K562 (cell line): Measurements from ENCODE around the gene HNRNPA2B1. TPM values are rescaled to one million over a fixed set of nuclear protein-coding genes. Genes with fewer than 3 reads are reported as not detected.
A peak's percentile ranks its signal among the peaks of the same experiment; 100 is the strongest.

Source experiments
- CBX5 ChIP-seq: IDR thresholded peaks from 2 replicates; pipeline ENCODE4 v1.6.1; 2014; ENCODE audit warnings: low read depth, borderline replicate concordance
- CTBP1 ChIP-seq: fragments of 450-650 bp; IDR thresholded peaks from 2 replicates; pipeline ENCODE4 v1.6.1; 2016; ENCODE audit warnings: borderline replicate concordance
- EP300 ChIP-seq: IDR thresholded peaks from 2 replicates; pipeline ENCODE4 v1.6.1; 2012; ENCODE audit warnings: low read length, improper control_type of control experiment
- ERF ChIP-seq: fragments of 450-650 bp; formaldehyde crosslinking; IDR thresholded peaks from 2 replicates; pipeline ENCODE4 v1.4.0; 2020; ENCODE audit warnings: mild to moderate bottlenecking, mixed read lengths
- ETV6 ChIP-seq, 3 experiments: fragments of 150-350 bp in 1 of 3; sonication (generic) in 1 of 3; formaldehyde crosslinking in 1 of 3; IDR thresholded peaks; 2 replicates each; pipeline versions ENCODE4 v1.6.1 to v1.8.0; 2014 to 2022; ENCODE audit warnings: borderline replicate concordance in 2 of 3, low read depth in 2 of 3, antibody characterized with exemption in 1 of 3, low read length in 1 of 3, mild to moderate bottlenecking in 1 of 3, missing genetic modification reagents in 1 of 3
- FOXA3 ChIP-seq, 2 experiments: fragments of 450-650 bp in 1 of 2; sonication (generic) in 1 of 2; formaldehyde crosslinking; IDR thresholded peaks in 1 of 2; conservative IDR thresholded peaks in 1 of 2; 2 replicates each; pipeline versions ENCODE4 v1.4.0 to v1.8.0; 2020 to 2022; ENCODE audit warnings: mild to moderate bottlenecking in 2 of 2, missing genetic modification reagents in 1 of 2
- HDAC1 ChIP-seq, 2 experiments: fragments of 450-650 bp; IDR thresholded peaks; 2 replicates each; pipeline ENCODE4 v1.6.1; 2016 to 2017; ENCODE audit warnings: inconsistent platforms in 1 of 2, mild to moderate bottlenecking in 1 of 2, moderate library complexity in 1 of 2
- HNRNPK ChIP-seq: fragments of 200-400 bp; formaldehyde crosslinking; IDR thresholded peaks from one replicate; pipeline ENCODE4 v1.6.1; 2018; ENCODE audit warnings: mild to moderate bottlenecking, low read depth, low read length; ENCODE audit not compliant: poor library complexity, severe bottlenecking
- HSF4 ChIP-seq: fragments of 250-450 bp; sonication (Bioruptor Pico); IDR thresholded peaks from 2 replicates; pipeline ENCODE4 v2.1.2; 2022; ENCODE audit warnings: mild to moderate bottlenecking, moderate library complexity, borderline replicate concordance
- MTA1 ChIP-seq: fragments of 450-650 bp; IDR thresholded peaks from 2 replicates; pipeline ENCODE4 v1.6.1; 2017; ENCODE audit warnings: borderline replicate concordance
- STAT6 ChIP-seq: sonication (generic); formaldehyde crosslinking; IDR thresholded peaks from 2 replicates; pipeline ENCODE4 v1.8.1; 2023; ENCODE audit warnings: mild to moderate bottlenecking, missing genetic modification reagents
- polyA plus RNA-seq, 8 experiments: library from polyadenylated mRNA; depleted of rRNA in 4 of 8; stranded (reverse) in 5 of 8; unstranded in 3 of 8; fragments of >200 nt; fragmentation: Nextera tagmentation in 2 of 8; fragmentation: Illumina TruSeq in 1 of 8; extraction: Ambion mirVana in 2 of 8; extraction: Trizol in 1 of 8; gene quantifications; 2 replicates each; pipeline versions ENCODE4 v1.2.1 to v1.2.3, GENCODE V29; 2011 to 2014; ENCODE audit warnings: inconsistent platforms in 1 of 8, missing spikeins in 1 of 8
- total RNA-seq, 7 experiments: library from RNA; depleted of rRNA in 6 of 7; stranded (reverse); fragments of >200 nt in 6 of 7; fragmentation: Illumina TruSeq in 2 of 7; extraction: Trizol in 2 of 7; gene quantifications; 2 replicates each; pipeline versions ENCODE4 v1.2.1 to v1.2.3, GENCODE V29; 2011 to 2021; ENCODE audit warnings: low replicate concordance in 1 of 7
- TF ChIP-seq, protein P1 (sequence below): sonication (generic); formaldehyde crosslinking; IDR thresholded peaks from 2 replicates; pipeline ENCODE4 v1.8.1; 2023; ENCODE audit warnings: missing genetic modification reagents, mild to moderate bottlenecking, borderline replicate concordance
- TF ChIP-seq, protein P2 (sequence below): IDR thresholded peaks from 2 replicates; pipeline ENCODE4 v1.6.1; 2011; ENCODE audit warnings: borderline replicate concordance, low read depth, mild to moderate bottlenecking, moderate library complexity, low read length; ENCODE audit not compliant: insufficient read depth, poor library complexity, severe bottlenecking

HNRNPA2B1 gene
- total and polyA plus RNA-seq, 9 of the 15 experiments (the other 6 are each of a cell fraction or from before 2014, with no cell fraction given): 630 to 1,989 (median 865) TPM

DNA sequence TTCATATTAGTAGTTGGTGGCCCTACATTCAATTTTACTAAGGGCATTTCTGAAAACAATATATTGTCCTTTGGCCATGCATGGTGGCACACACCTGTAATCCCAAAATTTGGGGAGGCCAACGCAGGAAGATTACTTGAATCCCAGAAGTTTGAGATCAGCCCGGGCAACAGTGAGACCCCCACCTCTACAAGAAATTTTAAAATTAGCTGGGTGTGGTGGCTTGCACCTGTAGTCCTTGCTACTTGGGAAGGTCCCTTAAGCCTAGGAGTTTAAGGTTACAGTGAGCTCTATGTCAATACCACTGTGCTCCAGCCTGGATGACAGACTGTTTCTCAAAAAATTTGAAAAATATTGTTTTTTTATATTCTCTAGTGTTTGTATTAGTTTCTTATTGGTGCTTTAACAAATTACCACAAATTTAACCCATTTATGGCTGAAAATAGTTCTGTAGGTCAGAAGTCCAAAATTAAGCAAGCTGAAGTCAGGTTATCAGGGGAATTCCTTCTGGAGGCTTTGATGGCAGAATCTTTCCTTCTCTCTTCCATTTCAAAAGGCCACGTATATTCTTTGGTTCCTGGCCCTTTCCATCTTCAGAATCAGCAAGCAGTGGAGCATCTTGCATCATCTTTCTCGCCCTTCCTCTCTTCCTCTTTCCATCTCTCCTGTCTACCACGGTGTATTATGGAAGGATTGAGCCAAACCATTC, 13.4 kb upstream of the HNRNPA2B1 start (continued):
- TF ChIP-seq ETV6 (IDR thresholded peaks at IDR 0.05; ENCODE audit: borderline replicate concordance in 1 of 2, low read depth in 2 of 2, low read length in 1 of 2): no peak
- no peak for TF ChIP-seq ETV6 (CRISPR knock-in tag; IDR thresholded peaks at IDR 0.05; ENCODE audit: borderline replicate concordance)
- 0 out of 2 replicates have a peak, but pooled peaks have one; percentile 20 for TF ChIP-seq ERF (CRISPR knock-in tag)
- no peak for TF ChIP-seq MTA1
- no peak for TF ChIP-seq FOXA3 (CRISPR knock-in tag; conservative IDR thresholded peaks at IDR 0.05 in 1 of 2, IDR thresholded peaks at IDR 0.05 in 1 of 2)
- TF ChIP-seq, protein P1, sequence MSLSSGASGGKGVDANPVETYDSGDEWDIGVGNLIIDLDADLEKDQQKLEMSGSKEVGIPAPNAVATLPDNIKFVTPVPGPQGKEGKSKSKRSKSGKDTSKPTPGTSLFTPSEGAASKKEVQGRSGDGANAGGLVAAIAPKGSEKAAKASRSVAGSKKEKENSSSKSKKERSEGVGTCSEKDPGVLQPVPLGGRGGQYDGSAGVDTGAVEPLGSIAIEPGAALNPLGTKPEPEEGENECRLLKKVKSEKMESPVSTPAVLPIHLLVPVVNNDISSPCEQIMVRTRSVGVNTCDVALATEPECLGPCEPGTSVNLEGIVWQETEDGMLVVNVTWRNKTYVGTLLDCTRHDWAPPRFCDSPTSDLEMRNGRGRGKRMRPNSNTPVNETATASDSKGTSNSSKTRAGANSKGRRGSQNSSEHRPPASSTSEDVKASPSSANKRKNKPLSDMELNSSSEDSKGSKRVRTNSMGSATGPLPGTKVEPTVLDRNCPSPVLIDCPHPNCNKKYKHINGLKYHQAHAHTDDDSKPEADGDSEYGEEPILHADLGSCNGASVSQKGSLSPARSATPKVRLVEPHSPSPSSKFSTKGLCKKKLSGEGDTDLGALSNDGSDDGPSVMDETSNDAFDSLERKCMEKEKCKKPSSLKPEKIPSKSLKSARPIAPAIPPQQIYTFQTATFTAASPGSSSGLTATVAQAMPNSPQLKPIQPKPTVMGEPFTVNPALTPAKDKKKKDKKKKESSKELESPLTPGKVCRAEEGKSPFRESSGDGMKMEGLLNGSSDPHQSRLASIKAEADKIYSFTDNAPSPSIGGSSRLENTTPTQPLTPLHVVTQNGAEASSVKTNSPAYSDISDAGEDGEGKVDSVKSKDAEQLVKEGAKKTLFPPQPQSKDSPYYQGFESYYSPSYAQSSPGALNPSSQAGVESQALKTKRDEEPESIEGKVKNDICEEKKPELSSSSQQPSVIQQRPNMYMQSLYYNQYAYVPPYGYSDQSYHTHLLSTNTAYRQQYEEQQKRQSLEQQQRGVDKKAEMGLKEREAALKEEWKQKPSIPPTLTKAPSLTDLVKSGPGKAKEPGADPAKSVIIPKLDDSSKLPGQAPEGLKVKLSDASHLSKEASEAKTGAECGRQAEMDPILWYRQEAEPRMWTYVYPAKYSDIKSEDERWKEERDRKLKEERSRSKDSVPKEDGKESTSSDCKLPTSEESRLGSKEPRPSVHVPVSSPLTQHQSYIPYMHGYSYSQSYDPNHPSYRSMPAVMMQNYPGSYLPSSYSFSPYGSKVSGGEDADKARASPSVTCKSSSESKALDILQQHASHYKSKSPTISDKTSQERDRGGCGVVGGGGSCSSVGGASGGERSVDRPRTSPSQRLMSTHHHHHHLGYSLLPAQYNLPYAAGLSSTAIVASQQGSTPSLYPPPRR (CRISPR knock-in tag): no peak
- no peak for TF ChIP-seq HDAC1 (IDR thresholded peaks at IDR 0.05)
- no peak for TF ChIP-seq HNRNPK
- TF ChIP-seq HSF4: no peak
- TF ChIP-seq, protein P2, sequence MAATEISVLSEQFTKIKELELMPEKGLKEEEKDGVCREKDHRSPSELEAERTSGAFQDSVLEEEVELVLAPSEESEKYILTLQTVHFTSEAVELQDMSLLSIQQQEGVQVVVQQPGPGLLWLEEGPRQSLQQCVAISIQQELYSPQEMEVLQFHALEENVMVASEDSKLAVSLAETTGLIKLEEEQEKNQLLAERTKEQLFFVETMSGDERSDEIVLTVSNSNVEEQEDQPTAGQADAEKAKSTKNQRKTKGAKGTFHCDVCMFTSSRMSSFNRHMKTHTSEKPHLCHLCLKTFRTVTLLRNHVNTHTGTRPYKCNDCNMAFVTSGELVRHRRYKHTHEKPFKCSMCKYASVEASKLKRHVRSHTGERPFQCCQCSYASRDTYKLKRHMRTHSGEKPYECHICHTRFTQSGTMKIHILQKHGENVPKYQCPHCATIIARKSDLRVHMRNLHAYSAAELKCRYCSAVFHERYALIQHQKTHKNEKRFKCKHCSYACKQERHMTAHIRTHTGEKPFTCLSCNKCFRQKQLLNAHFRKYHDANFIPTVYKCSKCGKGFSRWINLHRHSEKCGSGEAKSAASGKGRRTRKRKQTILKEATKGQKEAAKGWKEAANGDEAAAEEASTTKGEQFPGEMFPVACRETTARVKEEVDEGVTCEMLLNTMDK: no peak
- TF ChIP-seq CBX5: no peak
- TF ChIP-seq STAT6 (CRISPR knock-in tag): no peak
- peak; percentile 85 for TF ChIP-seq CTBP1
- TF ChIP-seq EP300: peak; percentile 42; the same call in 1 of the 2 replicates
